PFSK-1 (cell line): Measurements from ENCODE around the gene FARP2.

ENCODE experiments used
- FOXP2 ChIP-seq: optimal IDR thresholded peaks from 2 replicates; pipeline ENCODE3; 2011; ENCODE audit warnings: borderline replicate concordance, control low read depth, inconsistent platforms; ENCODE audit not compliant: insufficient read depth; ENCODE audit errors: extremely low read length, extremely low read depth
- POLR2AphosphoS5 ChIP-seq: IDR thresholded peaks from 2 replicates; pipeline ENCODE4 v1.6.1; 2012; ENCODE audit warnings: low read depth, mild to moderate bottlenecking, control low read depth, low read length, moderate library complexity
- REST ChIP-seq, 2 experiments: IDR thresholded peaks; 2 replicates each; pipeline versions ENCODE4 v1.6.1 to v1.8.0; 2011 to 2012; ENCODE audit warnings: low read depth in 2 of 2, low read length in 2 of 2, control low read depth in 1 of 2, inconsistent platforms in 1 of 2, mild to moderate bottlenecking in 1 of 2, moderate library complexity in 1 of 2; ENCODE audit not compliant: insufficient read depth in 1 of 2
- SIN3A ChIP-seq: IDR thresholded peaks from 2 replicates; pipeline ENCODE4 v1.6.1; 2012; ENCODE audit warnings: mild to moderate bottlenecking, low read length, moderate library complexity, borderline replicate concordance; ENCODE audit not compliant: insufficient read depth
- TAF1 ChIP-seq: IDR thresholded peaks from 2 replicates; pipeline ENCODE4 v1.6.1; 2012; ENCODE audit warnings: low read length, control low read depth, borderline replicate concordance; ENCODE audit not compliant: insufficient read depth

FARP2 gene

GRCh38 chr2:241540401-241540770, 184.3 kb downstream of the FARP2 start:
- TF ChIP-seq POLR2AphosphoS5 (no peak), REST (IDR thresholded peaks at IDR 0.05; ENCODE audit: insufficient read depth in 1 of 2, low read depth in 2 of 2, low read length in 2 of 2) (no peak), TAF1 (no peak), FOXP2 (no peak), SIN3A (no peak)

- no peak for TF ChIP-seq POLR2AphosphoS5
- no peak for TF ChIP-seq TAF1
Observed at GRCh38 chr2:241540771-241541561, 184.9 kb downstream of the FARP2 start.

- TF ChIP-seq FOXP2 = no peak
Observed at GRCh38 chr2:241541564-241542277, 185.6 kb downstream of the FARP2 start.

GRCh38 chr2:241542278-241542605, 186.2 kb downstream of the FARP2 start:
- TF ChIP-seq REST (IDR thresholded peaks at IDR 0.05; ENCODE audit: insufficient read depth in 1 of 2, low read depth in 2 of 2, low read length in 2 of 2) (no peak), FOXP2 (no peak), TAF1 (no peak), SIN3A (no peak), POLR2AphosphoS5 (no peak)
